ENCODE results near the gene DBF4B. TPM values are rescaled to one million over a fixed set of nuclear protein-coding genes. Genes with fewer than 3 reads are reported as not detected.

Gene DBF4B
- total RNA-seq, 1 experiment from 2014 or later = 12.2 TPM

Other genes starting within 250 kb of the DBF4B start
- gene GPATCH8, start 205.3 kb upstream of the DBF4B start, total RNA-seq (2014; rRNA removed; shearing (Covaris generic)) = 13.6 and 19.3 TPM in 2 replicates
- 18.2 and 24.4 TPM in 2 replicates for gene FZD2, start 151.2 kb upstream of the DBF4B start, total RNA-seq (2014; rRNA removed; shearing (Covaris generic))
- 0.14 and 0.91 TPM in 2 replicates for gene MEIOC, start 52.2 kb upstream of the DBF4B start, total RNA-seq (2014; rRNA removed; shearing (Covaris generic))
- gene CCDC43, start 18.9 kb upstream of the DBF4B start, total RNA-seq (2014; rRNA removed; shearing (Covaris generic)) = 51.6 and 69.9 TPM in 2 replicates
- gene ADAM11, start 50.3 kb downstream of the DBF4B start, total RNA-seq (2014; rRNA removed; shearing (Covaris generic)) = 2.2 and 2.8 TPM in 2 replicates
- gene GJC1, start 121.6 kb downstream of the DBF4B start, total RNA-seq (2014; rRNA removed; shearing (Covaris generic)) = 89.1 and 114 TPM in 2 replicates
- not detected in 2 replicates for gene HIGD1B, start 139.2 kb downstream of the DBF4B start, total RNA-seq (2014; rRNA removed; shearing (Covaris generic))
- 185 and 215 TPM in 2 replicates for gene EFTUD2, start 190.8 kb downstream of the DBF4B start, total RNA-seq (2014; rRNA removed; shearing (Covaris generic))
- not detected in 2 replicates for gene GFAP, start 206.8 kb downstream of the DBF4B start, total RNA-seq (2014; rRNA removed; shearing (Covaris generic))
- gene KIF18B, start 239.1 kb downstream of the DBF4B start, total RNA-seq (2014; rRNA removed; shearing (Covaris generic)) = 9.8 and 16.3 TPM in 2 replicates